AG09309 (cell line): ENCODE measurements around the gene FAM78B.

Source experiments
- DNase-seq: peaks from one replicate; pipeline ENCODE4 v3.0.0-alpha.2; 2010; ENCODE audit warnings: low read depth
- H3K4me3 ChIP-seq: 2 replicates; pipeline ENCODE4 v1.5.1; 2011; ENCODE audit warnings: mild to moderate bottlenecking, low read depth, low read length, moderate library complexity; ENCODE audit not compliant: control insufficient read depth
- CTCF ChIP-seq: IDR thresholded peaks from 2 replicates; pipeline ENCODE4 v1.5.1; 2011; ENCODE audit warnings: mild to moderate bottlenecking, low read depth, low read length, inconsistent platforms; ENCODE audit not compliant: insufficient read depth, control insufficient read depth; ENCODE audit errors: missing control alignments

The FAM78B gene

GRCh38 chr1:166111430-166111829, 55.4 kb downstream of the FAM78B start:
- TF ChIP-seq CTCF: no peak
- DNase-seq: no peak
- H3K4me3 ChIP-seq: no peak overlapping the region

DNA sequence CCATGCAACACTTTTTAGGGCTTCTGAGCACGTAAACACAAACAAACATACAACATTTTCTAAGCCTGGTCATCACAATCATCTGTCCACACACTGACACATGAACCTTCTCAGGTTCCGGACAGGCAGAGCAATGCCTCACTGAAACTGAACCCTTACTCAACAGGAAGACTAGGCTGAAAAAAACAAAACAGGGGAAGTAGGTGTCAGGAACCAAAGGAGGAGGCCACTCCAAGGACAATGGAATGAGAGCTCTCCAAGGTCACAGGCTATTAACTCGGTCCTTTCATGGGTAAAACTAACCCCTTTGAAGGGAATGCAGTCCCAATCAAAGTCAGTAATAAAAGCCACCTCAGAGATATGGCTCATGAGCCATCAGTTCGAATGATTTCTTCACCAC, 76.6 kb downstream of the FAM78B start:
- TF ChIP-seq CTCF: no peak
- H3K4me3 ChIP-seq: no peak overlapping the region
- no peak for DNase-seq

DNA sequence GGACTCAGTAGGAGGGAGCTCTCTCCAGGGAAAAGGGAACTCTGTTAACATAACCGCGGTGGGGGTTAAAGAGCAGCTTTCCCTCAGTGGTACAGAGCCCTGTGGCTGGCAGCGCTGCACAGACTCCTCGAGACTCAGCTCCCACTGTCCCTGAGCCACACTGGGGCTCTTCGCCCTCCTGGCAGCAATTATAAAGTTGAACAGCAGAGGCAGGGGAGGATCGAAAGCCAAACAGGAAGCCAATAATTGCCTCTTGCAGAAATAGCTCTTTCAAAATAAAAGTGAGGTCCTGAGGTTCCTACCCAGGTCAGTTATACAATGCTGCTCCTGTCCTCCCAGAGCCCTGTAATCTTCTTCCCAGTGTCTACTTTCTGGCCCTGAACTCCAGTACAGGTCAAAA, 77.0 kb downstream of the FAM78B start:
- DNase-seq: no peak
- TF ChIP-seq CTCF: no peak
- no peak overlapping the region for H3K4me3 ChIP-seq

DNA sequence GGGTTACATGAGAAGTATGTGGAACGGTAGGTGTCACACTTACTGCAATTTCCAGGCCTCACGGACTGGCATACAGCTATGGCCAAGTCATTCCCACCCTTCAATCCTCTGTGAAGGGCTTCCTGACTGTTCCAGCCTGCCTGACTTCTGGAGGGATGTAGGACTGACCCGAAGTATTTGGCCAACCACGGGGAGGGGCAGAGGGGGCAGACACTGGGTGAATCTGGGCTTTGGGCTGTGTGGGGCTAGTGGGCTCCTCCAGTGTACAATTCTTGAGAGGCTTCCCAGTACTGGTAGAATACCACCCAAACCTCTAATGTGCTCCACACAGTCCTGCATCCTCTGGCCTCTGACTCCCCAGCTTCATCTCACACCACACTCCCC, 78.2 kb downstream of the FAM78B start:
- no peak for DNase-seq
- TF ChIP-seq CTCF: no peak
- H3K4me3 ChIP-seq: no peak overlapping the region

GRCh38 chr1:166087734-166088571, 78.8 kb downstream of the FAM78B start:
- no peak overlapping the region for H3K4me3 ChIP-seq
- DNase-seq: no peak
- no peak for TF ChIP-seq CTCF

DNA sequence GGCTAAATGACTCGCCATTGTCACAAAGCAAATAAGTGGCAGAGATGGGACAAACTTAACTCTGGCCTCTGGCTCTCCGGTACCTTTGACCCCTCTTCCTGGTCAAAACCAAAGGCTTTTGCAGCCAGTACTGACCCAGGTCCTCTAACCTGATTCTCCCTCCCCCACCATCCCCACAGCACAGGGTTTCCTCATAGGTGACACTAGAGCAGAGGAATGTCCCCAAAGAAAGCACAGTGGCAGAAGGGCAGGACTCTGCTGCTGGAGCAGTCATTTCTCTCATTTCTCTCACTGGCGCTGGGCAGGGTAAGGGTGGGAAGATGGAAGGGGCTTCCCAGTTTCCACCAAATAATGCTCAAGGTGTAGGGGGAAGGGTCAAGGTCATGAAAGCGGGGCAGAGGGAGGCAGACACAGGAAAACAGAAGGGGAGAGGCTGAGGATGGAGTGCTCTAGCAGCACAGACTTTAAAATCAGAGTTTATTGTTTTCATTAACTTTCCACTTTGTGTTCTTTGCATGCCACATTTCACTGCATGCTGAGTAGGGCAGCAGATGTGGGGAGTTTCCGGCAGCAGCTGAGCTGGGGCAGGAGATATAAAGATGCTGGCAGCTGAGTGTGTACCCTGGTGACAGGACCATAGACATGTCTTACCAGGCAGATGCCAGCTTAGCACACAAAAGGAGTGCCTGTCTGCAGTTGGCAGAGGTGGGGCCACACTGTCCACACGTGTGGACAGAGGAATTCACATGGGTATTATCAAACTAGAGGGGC, 80.5 kb downstream of the FAM78B start:
- H3K4me3 ChIP-seq: no peak overlapping the region
- no peak for TF ChIP-seq CTCF
- DNase-seq: no peak
